HG02840 (cell line): ENCODE data around the gene CIB4.

Source experiments
- ATAC-seq: cut with Tn5 transposase; IDR thresholded peaks from one replicate; pipeline ENCODE4 v1.9.1; 2021; ENCODE audit warnings: mild to moderate bottlenecking, moderate library complexity, moderate number of reproducible peaks; ENCODE audit not compliant: unreplicated experiment, low FRiP score

Gene CIB4

GRCh38 chr2:26612522-26613240, 28.5 kb downstream of the CIB4 start:
- no peak for ATAC-seq

- no peak for ATAC-seq
Observed at GRCh38 chr2:26612034-26612433, 29.1 kb downstream of the CIB4 start.

GRCh38 chr2:26610504-26611335, 30.4 kb downstream of the CIB4 start:
- ATAC-seq = no peak

DNA sequence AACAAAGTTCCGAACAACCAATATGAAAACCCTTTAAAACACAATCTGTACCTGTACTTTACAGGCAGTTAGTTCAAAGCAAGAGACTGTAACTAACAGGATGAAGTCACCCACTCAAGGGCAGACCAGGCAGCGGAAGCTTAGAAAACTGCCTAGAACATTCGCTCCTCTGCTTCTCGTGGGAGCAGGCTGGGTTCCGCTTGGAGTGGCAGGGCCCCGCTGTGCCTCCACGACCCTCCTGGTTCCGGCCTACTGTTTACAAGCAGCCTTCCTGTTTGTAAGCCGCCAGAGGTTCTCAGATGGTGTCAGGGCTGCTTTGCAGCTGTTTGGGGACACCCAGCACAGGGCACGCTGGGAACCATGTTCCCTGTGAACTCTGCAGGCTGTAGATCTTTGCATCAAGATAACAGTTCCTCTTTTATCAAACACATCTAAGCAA, 31.3 kb downstream of the CIB4 start:
- ATAC-seq = no peak

- no peak for ATAC-seq
Observed at GRCh38 chr2:26609205-26609631, 31.9 kb downstream of the CIB4 start.

GRCh38 chr2:26608557-26608956, 32.6 kb downstream of the CIB4 start:
- no peak for ATAC-seq

DNA sequence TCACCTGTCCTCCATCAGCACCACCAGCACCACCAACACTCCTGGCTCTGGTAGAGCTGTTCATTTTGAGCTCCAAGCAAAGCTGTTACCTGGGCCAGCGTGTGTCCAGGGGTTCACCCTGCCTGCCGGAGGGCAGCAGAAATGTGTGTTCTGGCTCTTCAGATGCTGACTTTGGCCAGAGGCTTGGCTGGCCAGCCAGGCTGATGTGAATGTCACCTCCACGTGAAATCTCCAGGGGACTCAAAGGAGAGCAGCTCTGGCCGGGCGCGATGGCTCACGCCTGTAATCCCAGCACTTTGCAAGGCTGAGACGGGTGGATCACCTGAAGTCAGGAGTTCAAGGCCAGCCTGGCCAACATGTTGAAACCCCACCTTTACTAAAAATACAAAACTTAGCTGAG, 33.5 kb downstream of the CIB4 start:
- no peak for ATAC-seq

DNA sequence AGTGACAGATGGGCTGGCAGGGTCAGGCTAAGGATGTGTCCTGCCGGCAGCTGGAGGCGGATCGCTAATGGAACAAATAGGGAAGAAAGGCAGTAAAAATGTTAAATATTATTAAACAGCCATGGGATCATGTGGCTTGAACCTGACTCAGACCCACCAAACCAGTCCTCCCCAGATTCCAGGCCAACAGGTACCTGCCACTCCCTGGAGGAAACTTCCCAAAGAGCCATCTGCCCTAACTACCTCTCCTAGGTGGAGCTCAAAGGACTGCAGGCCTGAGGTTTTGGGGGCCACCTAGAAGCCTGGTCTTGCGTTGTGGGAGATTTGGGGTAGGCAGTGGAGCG, 34.3 kb downstream of the CIB4 start:
- no peak for ATAC-seq

- no peak for ATAC-seq
Observed at GRCh38 chr2:26605999-26606846, 34.9 kb downstream of the CIB4 start.

DNA sequence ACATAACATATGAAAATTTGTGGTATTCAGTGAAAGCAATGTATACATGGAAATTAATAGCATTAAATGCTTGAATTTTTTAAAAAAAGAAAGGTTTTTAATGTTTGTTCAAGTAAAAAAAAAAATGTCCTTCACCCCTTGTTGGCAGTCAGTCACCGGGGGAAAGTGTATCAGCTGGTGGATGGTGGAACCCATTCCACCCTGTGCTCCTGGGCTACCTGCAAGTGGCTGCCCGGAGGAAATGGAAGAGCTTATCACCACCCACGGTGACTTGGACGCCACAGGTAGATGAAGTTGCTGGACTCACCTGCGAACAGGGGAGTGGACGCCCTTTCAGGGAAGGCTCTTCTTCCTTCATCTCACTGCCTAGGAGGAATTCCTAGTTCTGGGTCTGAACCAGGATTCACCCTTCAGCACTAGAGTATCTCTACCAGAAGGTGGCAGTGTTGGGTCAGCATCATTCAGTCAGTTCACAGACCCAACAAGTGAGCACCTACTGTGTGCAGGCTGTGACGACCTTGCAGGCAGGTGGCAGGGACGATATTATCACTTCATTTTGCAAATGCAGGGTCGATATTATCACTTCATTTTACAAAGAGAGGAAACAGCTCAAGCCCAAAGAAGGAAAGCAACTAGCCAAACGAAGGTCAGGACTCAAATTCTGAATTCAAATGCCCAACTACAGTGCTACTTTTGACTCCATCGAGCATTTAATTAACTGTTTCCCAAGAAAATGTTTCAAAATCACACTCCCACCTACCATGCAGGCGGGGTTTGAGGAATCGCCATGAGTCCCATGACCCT, 35.8 kb downstream of the CIB4 start:
- no peak for ATAC-seq

DNA sequence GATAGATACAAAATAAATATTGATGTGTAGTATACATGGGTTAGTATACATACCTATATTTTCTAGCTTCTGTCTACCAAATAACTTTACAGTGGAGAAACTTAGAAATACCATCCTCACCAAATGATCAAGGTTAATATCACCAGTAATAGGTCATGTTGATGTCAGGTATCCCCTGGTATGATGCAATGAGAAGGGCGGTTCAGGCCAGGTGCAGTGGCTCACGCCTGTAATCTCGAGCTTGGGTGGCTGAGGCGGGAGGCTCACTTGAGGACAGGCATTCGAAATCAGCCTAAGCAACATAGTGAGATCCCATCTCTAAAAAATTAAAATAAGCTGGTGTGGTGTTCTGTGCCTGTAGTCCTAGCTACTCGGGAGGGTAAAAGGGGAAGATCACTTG, 38.6 kb downstream of the CIB4 start:
- no peak for ATAC-seq

DNA sequence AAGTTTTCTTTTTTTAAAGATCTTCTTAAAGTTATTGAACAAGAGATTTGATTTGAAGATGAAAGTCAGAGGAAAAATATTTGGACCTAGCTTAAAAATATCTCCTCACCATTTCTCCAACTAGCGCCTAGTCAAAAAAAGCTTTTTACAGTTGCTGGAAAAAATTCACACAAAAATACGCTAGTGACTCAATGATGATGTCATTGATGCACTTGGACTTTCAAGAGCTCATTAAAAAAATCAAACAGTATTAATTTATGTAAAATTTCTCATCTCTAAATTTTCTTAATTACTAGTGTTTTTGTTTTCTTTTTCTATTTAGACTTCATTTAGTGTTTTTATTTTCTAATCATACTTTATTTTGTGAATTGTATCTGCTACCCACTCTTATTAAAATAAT, 41.8 kb downstream of the CIB4 start:
- ATAC-seq = no peak

GRCh38 chr2:26598996-26599373, 42.2 kb downstream of the CIB4 start:
- ATAC-seq = no peak

- ATAC-seq = no peak
Observed at GRCh38 chr2:26598336-26598995, 42.7 kb downstream of the CIB4 start.

GRCh38 chr2:26597197-26597596, 44.0 kb downstream of the CIB4 start:
- no peak for ATAC-seq

GRCh38 chr2:26595146-26595545, 46.0 kb downstream of the CIB4 start:
- no peak for ATAC-seq

- ATAC-seq = no peak
Observed at GRCh38 chr2:26591619-26592505, 49.3 kb downstream of the CIB4 start.

DNA sequence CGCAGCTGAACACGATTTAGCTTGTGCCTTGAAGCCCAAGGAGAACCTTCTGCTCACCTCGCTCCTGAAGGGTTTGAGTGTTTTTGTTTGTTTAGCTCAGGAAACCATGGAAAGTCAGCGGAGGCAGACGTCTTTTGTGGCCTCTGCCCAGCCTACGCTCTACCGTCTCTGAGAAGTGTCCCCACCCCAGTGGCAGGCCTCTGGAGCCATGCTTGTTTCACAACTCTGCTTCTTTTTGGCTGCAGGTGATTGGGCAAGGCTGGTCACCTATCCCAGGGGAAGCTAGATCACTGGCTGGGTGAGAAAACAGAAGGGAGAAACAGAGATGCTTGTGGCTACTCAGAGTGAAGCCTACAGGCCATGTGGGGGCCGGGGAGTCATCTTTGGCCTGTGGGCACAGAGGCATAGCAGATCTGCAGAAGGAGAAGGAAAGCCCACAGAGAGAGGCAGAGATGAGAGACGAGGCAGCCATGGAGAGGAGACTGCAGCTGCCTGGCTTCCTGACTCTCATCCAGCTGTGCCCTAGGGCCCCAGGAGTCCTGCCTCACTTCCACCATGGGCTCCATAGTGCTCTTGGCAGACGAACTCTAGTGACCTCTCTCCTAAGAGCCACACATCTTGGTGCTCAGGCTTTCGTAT, 50.1 kb downstream of the CIB4 start:
- ATAC-seq = no peak
